GM18526 (cell line): ENCODE results near the gene INVS.

Source experiments
- POLR2A ChIP-seq: IDR thresholded peaks from 3 replicates; pipeline ENCODE4 v1.6.1; 2011; ENCODE audit not compliant: insufficient read length; ENCODE audit errors: extremely low read depth

INVS gene

GRCh38 chr9:100101608-100102007 is 2.6 kb downstream of the INVS start:
- TF ChIP-seq POLR2A: no peak

GRCh38 chr9:100104314-100104713 is 5.3 kb downstream of the INVS start:
- TF ChIP-seq POLR2A: no peak

- no peak for TF ChIP-seq POLR2A
Observed at GRCh38 chr9:100105861-100106260, 6.8 kb downstream of the INVS start.

- TF ChIP-seq POLR2A: no peak
Observed at GRCh38 chr9:100106616-100107015, 7.6 kb downstream of the INVS start.

GRCh38 chr9:100108559-100108958 is 9.5 kb downstream of the INVS start:
- no peak for TF ChIP-seq POLR2A

- no peak for TF ChIP-seq POLR2A
Observed at GRCh38 chr9:100111235-100111634, 12.2 kb downstream of the INVS start.

- TF ChIP-seq POLR2A: no peak
Observed at GRCh38 chr9:100112677-100113336, 13.8 kb downstream of the INVS start.

GRCh38 chr9:100117316-100117715 is 18.3 kb downstream of the INVS start:
- TF ChIP-seq POLR2A: no peak

- TF ChIP-seq POLR2A: no peak
Observed at GRCh38 chr9:100120286-100120685, 21.2 kb downstream of the INVS start.

- no peak for TF ChIP-seq POLR2A
Observed at GRCh38 chr9:100125236-100125635, 26.2 kb downstream of the INVS start.

GRCh38 chr9:100125910-100126309 is 26.9 kb downstream of the INVS start:
- TF ChIP-seq POLR2A: no peak

GRCh38 chr9:100126423-100126822 is 27.4 kb downstream of the INVS start:
- no peak for TF ChIP-seq POLR2A

GRCh38 chr9:100129772-100130171 is 30.7 kb downstream of the INVS start:
- TF ChIP-seq POLR2A: no peak

GRCh38 chr9:100131216-100131615 is 32.2 kb downstream of the INVS start:
- no peak for TF ChIP-seq POLR2A

GRCh38 chr9:100131875-100132430 is 32.9 kb downstream of the INVS start:
- TF ChIP-seq POLR2A: no peak

- TF ChIP-seq POLR2A: no peak
Observed at GRCh38 chr9:100134731-100135130, 35.7 kb downstream of the INVS start.

- no peak for TF ChIP-seq POLR2A
Observed at GRCh38 chr9:100150214-100150613, 51.2 kb downstream of the INVS start.
